ENCODE measurements around the gene OGDHL. TPM values are rescaled to one million over a fixed set of nuclear protein-coding genes. Genes with fewer than 3 reads are reported as not detected.

OGDHL gene
- total RNA-seq, 1 donor from 2014 or later, result not detected

GRCh38 chr10:49691588-49691987 lies 70.5 kb downstream of the OGDHL start:
- no peak for DNase-seq (ENCODE audit: low spot score)

GRCh38 chr10:49690698-49691356 lies 71.3 kb downstream of the OGDHL start:
- DNase-seq (ENCODE audit: low spot score), result peak; percentile 9

GRCh38 chr10:49689882-49690510 lies 72.1 kb downstream of the OGDHL start:
- no peak for DNase-seq (ENCODE audit: low spot score)

GRCh38 chr10:49688920-49689319 lies 73.2 kb downstream of the OGDHL start:
- DNase-seq (ENCODE audit: low spot score), result no peak

DNA sequence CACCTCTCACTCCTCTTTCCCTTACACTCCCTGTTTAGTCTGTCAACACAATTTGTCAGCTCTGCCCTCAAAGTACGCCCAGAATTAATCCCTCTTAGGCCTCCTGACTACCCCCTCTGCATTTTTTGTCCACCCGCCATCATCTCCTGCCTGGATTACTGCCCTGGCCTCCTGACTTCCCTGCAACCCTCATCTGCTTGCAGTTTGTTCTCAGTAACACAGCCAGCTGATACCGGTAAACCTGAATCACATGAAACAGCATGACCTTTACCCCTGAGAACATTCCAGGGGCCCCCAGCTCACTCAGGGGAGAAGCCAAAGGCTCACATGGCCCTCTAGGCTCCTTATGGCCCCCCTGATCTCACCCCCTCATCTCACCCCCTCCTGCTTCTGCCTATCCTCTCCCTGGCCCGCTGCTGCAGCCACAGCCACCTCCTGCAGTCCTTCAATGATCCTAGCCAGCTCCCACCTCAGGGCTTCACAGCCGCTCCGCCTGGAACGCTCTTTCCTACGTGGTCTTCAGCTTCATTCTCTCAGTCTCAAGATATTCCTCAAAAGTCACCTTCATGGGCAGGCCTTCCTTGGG lies 73.8 kb downstream of the OGDHL start:
- DNase-seq (ENCODE audit: low spot score), result peak; percentile 49

DNA sequence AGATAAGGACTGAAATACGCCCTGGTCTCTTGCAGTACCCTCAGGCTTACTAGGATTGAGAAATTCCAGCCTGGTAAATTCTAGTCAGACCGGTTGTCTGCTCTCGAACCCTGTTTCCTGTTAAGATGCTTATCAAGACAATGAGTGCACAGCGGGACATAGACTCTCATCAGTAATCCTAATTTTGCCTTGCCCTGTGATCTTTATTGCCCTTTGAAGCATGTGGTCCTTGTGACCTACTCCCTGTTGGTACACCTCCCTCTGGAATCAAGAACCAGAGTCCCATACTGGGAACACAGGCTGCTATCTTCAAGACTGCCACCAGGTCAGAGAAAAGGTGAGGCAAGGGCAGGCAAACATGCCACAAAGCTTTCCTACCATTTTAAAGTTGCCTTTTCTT lies 75.5 kb downstream of the OGDHL start:
- DNase-seq (ENCODE audit: low spot score), result no peak

Other genes starting within 250 kb of the OGDHL start
- 31.8 TPM for gene ERCC6, start 223.2 kb downstream of the OGDHL start, total RNA-seq (ENCODE audit: insufficient read depth, low replicate concordance)
- gene SLC18A3, start 152.0 kb downstream of the OGDHL start, total RNA-seq (ENCODE audit: insufficient read depth, low replicate concordance), result not detected
- gene CHAT, start 148.3 kb downstream of the OGDHL start, total RNA-seq (ENCODE audit: insufficient read depth, low replicate concordance), result not detected
- 1.2 TPM for gene C10orf53, start 82.7 kb downstream of the OGDHL start, total RNA-seq (ENCODE audit: insufficient read depth, low replicate concordance)
- 70.3 TPM for gene PARG, start 179.7 kb upstream of the OGDHL start, total RNA-seq (ENCODE audit: insufficient read depth, low replicate concordance)
- gene TIMM23B, start 179.7 kb upstream of the OGDHL start, total RNA-seq (ENCODE audit: insufficient read depth, low replicate concordance), result 11.3 TPM
- 2.2 TPM for gene AGAP6, start 226.1 kb upstream of the OGDHL start, total RNA-seq (ENCODE audit: insufficient read depth, low replicate concordance)